Central memory CD8-positive, alpha-beta T cell (primary cell): ENCODE data around the gene R3HDM4.
A peak's percentile ranks its signal among the peaks of the same experiment; 100 is the strongest.
"Not testable (repeated sequence)": the region's sequence is repeated elsewhere in the genome, so short reads cannot be mapped to it uniquely, and the experiment has no call there.

Experiments used
- ATAC-seq: fragments of 150-1000 bp; cut with Tn5 transposase; replicated peaks from 2 replicates; pipeline ENCODE4 v1.10.0; 2022; ENCODE audit warnings: mild to moderate bottlenecking, moderate FRiP score, moderate number of reproducible peaks; ENCODE audit not compliant: poor library complexity, severe bottlenecking; ENCODE audit errors: extremely low read depth
- DNase-seq, 2 donors: peaks; one replicate each; pipeline ENCODE4 v3.0.0; 2021; ENCODE audit warnings: low spot score in 2 of 2
- H3K27ac Mint-ChIP-seq: one replicate; pipeline ENCODE4 v1.8.0; 2022; ENCODE audit warnings: low read depth, mild to moderate bottlenecking, moderate library complexity, mixed read lengths
- H3K27me3 Mint-ChIP-seq: one replicate; pipeline ENCODE4 v1.8.0; 2022; ENCODE audit warnings: mixed read lengths
- H3K36me3 Mint-ChIP-seq: one replicate; pipeline ENCODE4 v1.8.0; 2022; ENCODE audit warnings: mild to moderate bottlenecking, moderate library complexity, mixed read lengths; ENCODE audit not compliant: insufficient read depth
- H3K4me1 Mint-ChIP-seq: one replicate; pipeline ENCODE4 v1.8.0; 2022; ENCODE audit warnings: mixed read lengths
- H3K4me3 Mint-ChIP-seq: one replicate; pipeline ENCODE4 v1.8.0; 2022; ENCODE audit warnings: mild to moderate bottlenecking, moderate library complexity, mixed read lengths
- H3K9me3 Mint-ChIP-seq: one replicate; pipeline ENCODE4 v1.8.0; 2022; ENCODE audit warnings: mixed read lengths

The R3HDM4 gene

GRCh38 chr19:913080-913748 is at the start of gene R3HDM4:
Gene R3HDM4 (minus strand): TSS chr19:913219. CDS start chr19:913157, 62 bp downstream.
- ATAC-seq (peak; percentile 42), DNase-seq (peak; percentile 64 to 72)
- Mint-ChIP-seq H3K9me3 (no peaks in the 10 kb centered on the region), H3K4me1 (peaks cover 17% of the 10 kb centered on the region), H3K27ac (peak within 1 kb of the TSS; percentile 70), H3K36me3 (peaks cover 34% of the 10 kb centered on the region), H3K4me3 (peak within 1 kb of the TSS; percentile 79), H3K27me3 (no peaks in the 10 kb centered on the region)

DNA sequence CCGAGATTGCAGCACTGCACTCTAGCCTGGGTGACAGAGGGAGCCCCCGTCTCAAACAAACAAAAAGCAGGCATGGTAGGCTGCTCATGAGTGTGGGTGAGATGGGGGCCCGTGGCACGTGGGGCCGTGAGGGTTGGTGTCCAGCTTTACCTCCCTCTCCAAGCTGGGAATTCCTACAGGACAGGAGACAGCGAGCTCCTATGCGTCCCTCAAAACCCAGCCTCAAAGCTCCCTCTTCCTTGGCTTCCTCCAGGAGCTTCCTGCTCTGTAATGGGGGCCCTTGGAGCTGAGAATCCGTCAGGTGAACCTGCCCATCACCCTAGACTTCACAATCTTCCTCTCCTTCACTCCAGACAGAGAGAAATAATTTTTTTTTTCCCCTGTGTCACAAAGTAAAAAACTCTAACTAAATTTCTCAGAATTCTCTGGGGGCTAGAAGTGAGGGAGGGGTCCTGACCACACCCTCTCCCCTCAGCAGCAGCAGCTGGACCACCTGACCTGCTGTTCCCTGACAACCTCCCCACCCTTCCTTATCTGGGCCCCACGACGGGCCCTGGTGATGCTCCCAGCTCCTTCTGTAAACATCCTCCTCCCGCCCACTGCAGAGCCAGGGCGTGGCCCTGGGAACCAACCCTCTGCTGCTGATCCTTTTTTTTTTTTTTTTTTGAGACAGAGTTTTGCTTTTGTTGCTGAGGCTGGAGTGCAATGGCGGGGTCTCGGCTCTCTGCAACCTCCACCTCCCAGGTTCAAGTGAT is 49.0 kb upstream of the R3HDM4 start:
- Mint-ChIP-seq H3K4me3 (no peak overlapping the region), H3K27ac (no peak overlapping the region), H3K36me3 (peaks cover 4% of the 10 kb centered on the region), H3K4me1 (no peaks in the 10 kb centered on the region), H3K27me3 (no peaks in the 10 kb centered on the region), H3K9me3 (no peaks in the 10 kb centered on the region)
- no peak for ATAC-seq
- DNase-seq, result no peak

DNA sequence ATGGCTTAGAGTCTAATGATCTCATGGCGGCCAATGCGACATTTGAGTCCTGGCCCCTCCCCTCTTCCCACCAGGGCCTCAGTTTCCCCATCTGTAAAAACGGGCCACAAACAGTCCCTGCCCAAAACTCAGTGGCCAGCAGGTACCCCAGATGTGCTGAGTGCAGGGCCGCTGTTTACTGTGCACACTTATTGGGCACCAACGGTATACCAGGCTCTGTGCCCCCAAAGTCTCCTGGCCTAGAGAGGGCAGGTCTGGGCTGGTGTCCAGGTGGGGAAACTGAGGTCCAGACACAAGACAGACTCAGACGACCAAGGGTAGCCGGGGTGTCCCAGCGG is 47.6 kb upstream of the R3HDM4 start:
- H3K27me3 Mint-ChIP-seq, result no peaks in the 10 kb centered on the region
- no peak overlapping the region for H3K4me3 Mint-ChIP-seq
- no peaks in the 10 kb centered on the region for H3K9me3 Mint-ChIP-seq
- peaks cover 4% of the 10 kb centered on the region for H3K36me3 Mint-ChIP-seq
- DNase-seq (no peak), ATAC-seq (no peak)
- no peak overlapping the region for H3K27ac Mint-ChIP-seq
- no peaks in the 10 kb centered on the region for H3K4me1 Mint-ChIP-seq

GRCh38 chr19:960020-960419 is 47.0 kb upstream of the R3HDM4 start:
- H3K4me3 Mint-ChIP-seq, result no peak overlapping the region
- H3K4me1 Mint-ChIP-seq, result no peaks in the 10 kb centered on the region
- no peaks in the 10 kb centered on the region for H3K27me3 Mint-ChIP-seq
- no peak overlapping the region for H3K27ac Mint-ChIP-seq
- H3K36me3 Mint-ChIP-seq, result peaks cover 4% of the 10 kb centered on the region
- no peaks in the 10 kb centered on the region for H3K9me3 Mint-ChIP-seq
- DNase-seq (no peak), ATAC-seq (no peak)

- Mint-ChIP-seq H3K27ac (no peak overlapping the region), H3K36me3 (peaks cover 4% of the 10 kb centered on the region), H3K9me3 (no peaks in the 10 kb centered on the region), H3K4me3 (no peak overlapping the region), H3K27me3 (no peaks in the 10 kb centered on the region), H3K4me1 (no peaks in the 10 kb centered on the region)
- ATAC-seq (no peak), DNase-seq (no peak)
Measured at GRCh38 chr19:958967-959855, 46.2 kb upstream of the R3HDM4 start.

- not testable (repeated sequence) for H3K27me3 Mint-ChIP-seq, H3K4me3 Mint-ChIP-seq, H3K4me1 Mint-ChIP-seq, H3K9me3 Mint-ChIP-seq, ATAC-seq, H3K36me3 Mint-ChIP-seq, H3K27ac Mint-ChIP-seq, DNase-seq
Measured at GRCh38 chr19:957578-957977, 44.6 kb upstream of the R3HDM4 start.

DNA sequence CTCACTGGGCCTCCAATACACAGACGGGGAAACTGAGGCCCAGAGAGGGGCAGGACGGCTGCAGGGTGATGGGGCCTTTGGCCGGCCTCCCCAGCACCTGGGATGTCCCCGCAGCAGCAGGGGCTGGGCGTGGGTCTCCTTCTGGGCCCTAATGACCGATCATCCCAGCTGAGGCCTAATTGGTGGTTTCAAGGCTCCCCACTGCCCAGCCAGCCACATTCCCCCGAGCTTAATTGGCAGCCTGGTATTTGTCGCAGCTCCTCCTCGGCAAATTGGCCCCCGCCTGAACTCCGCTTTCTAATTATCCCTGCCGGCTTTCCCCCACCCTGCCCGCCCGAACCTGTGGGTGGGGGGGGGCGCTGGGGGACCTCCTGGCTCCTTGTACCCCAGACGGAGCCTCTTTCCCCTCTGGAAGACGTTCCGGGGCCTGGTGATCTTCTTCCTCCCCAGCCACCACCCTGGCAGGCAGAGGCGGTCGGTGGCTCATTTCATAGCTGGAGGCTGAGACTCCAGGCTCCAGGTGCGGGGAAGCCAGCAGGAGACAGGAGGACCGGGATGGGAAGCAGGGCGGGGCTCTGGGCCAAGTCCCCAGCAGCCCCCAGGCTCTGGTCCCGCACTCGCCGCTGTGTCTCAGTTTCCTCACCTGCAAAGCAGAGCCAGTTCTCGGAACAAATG is 43.9 kb upstream of the R3HDM4 start:
- H3K9me3 Mint-ChIP-seq, result no peaks in the 10 kb centered on the region
- no peak overlapping the region for H3K27ac Mint-ChIP-seq
- H3K4me1 Mint-ChIP-seq, result peaks cover 4% of the 10 kb centered on the region
- no peak overlapping the region for H3K4me3 Mint-ChIP-seq
- DNase-seq (no peak), ATAC-seq (no peak)
- no peaks in the 10 kb centered on the region for H3K27me3 Mint-ChIP-seq
- peaks cover 2% of the 10 kb centered on the region for H3K36me3 Mint-ChIP-seq

GRCh38 chr19:955803-956765 is 43.1 kb upstream of the R3HDM4 start:
- H3K9me3 Mint-ChIP-seq, result no peaks in the 10 kb centered on the region
- H3K4me1 Mint-ChIP-seq, result peaks cover 4% of the 10 kb centered on the region
- DNase-seq (no peak), ATAC-seq (no peak)
- peaks cover 2% of the 10 kb centered on the region for H3K36me3 Mint-ChIP-seq
- H3K4me3 Mint-ChIP-seq, result no peak overlapping the region
- no peaks in the 10 kb centered on the region for H3K27me3 Mint-ChIP-seq
- H3K27ac Mint-ChIP-seq, result no peak overlapping the region

GRCh38 chr19:954672-955494 is 41.9 kb upstream of the R3HDM4 start:
- Mint-ChIP-seq H3K27me3 (no peaks in the 10 kb centered on the region), H3K4me1 (peaks cover 4% of the 10 kb centered on the region), H3K27ac (no peak overlapping the region), H3K4me3 (no peak overlapping the region), H3K36me3 (peaks cover 2% of the 10 kb centered on the region), H3K9me3 (no peaks in the 10 kb centered on the region)
- DNase-seq, result no peak
- no peak for ATAC-seq

DNA sequence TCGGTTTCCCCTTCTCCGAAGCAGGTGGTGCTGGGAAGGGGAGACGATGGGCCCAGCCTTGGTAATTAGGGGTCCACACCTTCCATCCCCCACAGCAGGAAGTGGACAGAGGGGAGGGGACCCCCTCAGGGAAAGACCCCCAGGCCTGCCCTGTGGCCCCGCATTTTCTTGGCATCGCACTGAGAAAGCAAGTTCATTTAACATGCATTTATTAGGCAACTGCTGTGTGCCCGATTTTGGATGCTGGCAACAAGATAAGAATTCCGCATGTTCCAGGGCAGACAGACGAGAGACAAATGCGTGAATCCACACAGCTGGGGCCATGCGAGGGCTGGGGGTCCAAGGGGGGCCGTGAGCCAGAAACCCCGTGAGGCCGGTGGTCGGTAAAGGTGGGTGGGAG is 41.3 kb upstream of the R3HDM4 start:
- no peaks in the 10 kb centered on the region for H3K27me3 Mint-ChIP-seq
- no peak overlapping the region for H3K27ac Mint-ChIP-seq
- H3K9me3 Mint-ChIP-seq, result no peaks in the 10 kb centered on the region
- H3K4me3 Mint-ChIP-seq, result no peak overlapping the region
- peaks cover 4% of the 10 kb centered on the region for H3K4me1 Mint-ChIP-seq
- DNase-seq (no peak), ATAC-seq (no peak)
- peaks cover 2% of the 10 kb centered on the region for H3K36me3 Mint-ChIP-seq
